ENCODE results near the gene DIAPH2.

The DIAPH2 gene

DNA sequence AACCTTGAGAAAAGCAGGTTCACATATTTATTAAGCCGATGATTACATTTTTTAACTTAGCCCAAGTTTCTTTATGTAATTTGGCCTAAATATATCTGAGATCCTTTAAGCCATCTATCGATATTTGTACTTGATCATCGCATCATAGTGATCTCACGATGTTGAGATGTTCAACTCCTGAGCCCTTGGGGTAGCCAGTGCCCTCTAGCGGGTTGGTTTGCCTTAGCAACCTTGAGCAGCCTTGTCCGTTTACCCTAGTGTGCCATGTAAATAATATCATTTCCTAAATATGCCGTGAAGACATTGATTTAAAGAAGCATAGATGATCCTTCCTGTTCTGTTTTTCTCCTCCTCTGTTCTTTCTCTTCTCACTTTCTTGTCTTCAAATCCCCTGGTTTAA, 631.3 kb downstream of the DIAPH2 start:
- no peak for DNase-seq

DNA sequence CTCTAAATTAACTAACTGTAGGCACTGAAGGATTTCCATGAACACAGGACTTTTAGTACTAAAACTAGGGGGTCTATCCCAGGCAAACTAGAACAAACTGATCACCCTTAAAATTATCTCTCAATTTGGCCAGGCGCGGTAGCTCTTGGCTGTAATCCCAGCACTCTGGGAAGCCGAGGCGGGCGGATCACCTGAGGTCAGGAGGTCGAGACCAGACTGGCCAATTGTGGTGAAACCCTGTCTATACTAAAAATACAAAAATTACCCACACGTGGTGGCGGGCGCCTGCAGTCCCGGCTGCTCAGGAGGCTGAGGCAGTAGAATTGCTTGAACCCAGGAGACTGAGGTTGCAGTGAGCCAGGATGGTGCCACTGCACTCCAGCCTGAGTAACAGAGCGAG, 635.7 kb downstream of the DIAPH2 start:
- DNase-seq = no peak

GRCh38 chrX:97322401-97322800, 637.8 kb downstream of the DIAPH2 start:
- DNase-seq = no peak

DNA sequence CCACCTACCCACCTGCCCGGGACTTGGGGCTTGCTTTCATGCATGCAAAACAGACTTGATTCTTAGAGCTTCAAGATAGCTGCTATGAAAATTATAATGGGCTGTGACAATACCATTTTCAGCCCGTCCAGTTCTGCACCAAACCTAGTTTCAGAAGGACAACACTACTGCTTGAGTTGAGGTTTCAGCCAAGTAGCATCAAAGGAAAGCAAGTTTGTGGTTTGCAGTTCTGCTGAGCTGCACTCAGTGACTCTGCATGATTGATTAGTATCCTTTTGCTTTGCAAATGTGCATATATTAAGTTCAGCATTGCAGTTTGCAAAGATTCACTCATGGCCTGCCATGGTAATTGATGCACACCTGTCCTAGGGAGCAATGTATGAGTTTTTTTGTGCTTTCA, 641.8 kb downstream of the DIAPH2 start:
- no peak for DNase-seq

DNA sequence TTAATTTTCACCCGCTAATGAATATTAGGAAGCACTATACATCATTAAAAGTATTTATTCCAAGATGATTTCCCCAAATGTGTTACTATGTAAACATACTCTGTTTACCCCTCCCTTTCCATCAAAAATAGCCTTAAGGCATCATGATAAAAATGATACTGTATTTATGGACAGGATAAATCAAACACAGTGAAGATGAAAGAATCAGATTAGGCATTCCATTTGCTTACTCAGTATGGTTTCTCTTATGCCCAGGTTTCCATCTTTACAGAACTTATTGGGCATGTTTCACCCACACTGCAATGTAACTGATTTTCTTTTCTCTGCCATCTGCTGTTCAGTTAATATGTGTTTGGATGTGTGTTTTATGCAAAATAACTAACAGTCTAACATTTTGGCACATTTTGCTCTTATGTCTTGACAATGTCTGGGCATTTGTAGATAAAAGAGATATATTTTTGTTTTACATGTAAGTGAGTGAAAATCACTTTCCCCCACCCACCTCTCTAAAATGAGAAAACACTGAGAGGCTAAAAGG, 644.3 kb downstream of the DIAPH2 start:
- DNase-seq = no peak

- no peak for DNase-seq
Observed at GRCh38 chrX:97330151-97330550, 645.5 kb downstream of the DIAPH2 start.

GRCh38 chrX:97332963-97333362, 648.3 kb downstream of the DIAPH2 start:
- no peak for DNase-seq

GRCh38 chrX:97334850-97335249, 650.2 kb downstream of the DIAPH2 start:
- no peak for DNase-seq

GRCh38 chrX:97344724-97345123, 660.1 kb downstream of the DIAPH2 start:
- no peak for DNase-seq

GRCh38 chrX:97358941-97359340, 674.3 kb downstream of the DIAPH2 start:
- DNase-seq = no peak

- DNase-seq = no peak
Observed at GRCh38 chrX:97363843-97364242, 679.2 kb downstream of the DIAPH2 start.

DNA sequence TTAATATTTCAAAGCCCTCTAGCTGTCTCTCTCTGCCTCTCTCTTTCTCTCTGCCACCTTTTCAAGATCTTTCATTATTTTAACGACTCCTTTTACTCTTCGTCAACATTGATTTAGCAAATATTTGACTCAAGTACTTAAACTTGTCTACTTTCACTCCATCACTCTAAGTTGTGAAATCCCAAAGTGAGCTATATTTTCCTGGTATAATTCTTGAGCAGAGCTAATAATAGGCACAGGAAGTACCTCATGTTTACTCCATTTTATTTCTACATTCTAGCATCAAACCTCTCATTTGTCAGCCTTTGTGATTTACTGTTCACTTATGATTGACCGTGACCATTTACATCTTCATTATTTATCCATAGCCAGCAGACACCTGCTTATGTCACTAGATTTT, 681.6 kb downstream of the DIAPH2 start:
- no peak for DNase-seq

DNA sequence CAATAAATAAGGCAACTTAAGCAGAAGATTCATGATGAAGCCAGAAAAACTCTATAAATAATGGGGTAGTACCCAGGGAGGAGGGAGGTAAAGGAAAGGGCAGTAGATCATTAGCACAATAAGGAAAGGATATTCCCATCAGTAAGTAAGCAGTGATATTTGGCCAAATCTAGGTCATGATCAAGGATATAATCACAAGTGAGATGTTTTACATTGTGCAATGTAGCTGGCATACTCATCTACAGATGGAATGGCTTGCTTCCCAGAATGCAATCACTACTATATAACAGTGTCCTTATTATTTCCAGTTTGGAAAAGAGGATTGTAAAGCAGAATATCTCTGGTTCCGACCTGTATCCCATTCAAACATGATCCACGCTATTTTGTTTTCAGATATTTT, 682.5 kb downstream of the DIAPH2 start:
- no peak for DNase-seq

GRCh38 chrX:97369947-97370346, 685.3 kb downstream of the DIAPH2 start:
- DNase-seq = no peak

DNA sequence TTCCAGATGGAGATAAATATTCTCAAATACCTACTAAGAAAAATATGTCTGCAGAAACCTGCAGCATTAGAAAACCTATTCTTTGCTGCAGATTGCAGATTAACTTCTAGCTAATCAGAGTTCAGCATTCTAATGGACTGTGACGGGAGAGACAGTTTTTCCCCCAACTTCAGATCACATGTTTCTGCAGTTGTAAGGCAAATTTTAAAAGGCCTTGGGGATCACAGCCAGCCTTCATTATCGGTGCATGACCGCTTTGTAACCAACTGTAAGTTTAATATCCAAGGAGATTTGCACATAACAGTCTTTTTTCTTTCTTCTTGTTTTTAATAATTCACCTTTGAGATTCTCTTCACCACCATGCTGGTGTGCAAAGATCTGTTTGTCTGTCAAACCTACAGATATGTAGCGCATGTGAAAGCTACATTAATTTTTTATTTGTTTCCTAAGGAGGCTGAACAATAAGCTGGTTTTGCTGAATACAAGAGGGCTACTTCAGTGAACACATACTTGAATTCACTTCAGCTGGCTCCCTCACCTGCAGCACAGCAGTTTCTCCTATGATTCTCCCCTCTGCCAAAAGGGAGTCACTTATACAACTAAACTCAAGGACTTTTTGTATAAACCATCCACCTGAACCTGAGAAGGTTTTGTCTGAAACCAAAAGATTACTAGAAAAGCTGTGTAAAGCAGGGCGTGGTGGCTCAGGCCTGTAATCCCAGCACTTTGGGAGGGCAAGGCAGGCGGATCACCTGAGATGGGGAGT, 687.5 kb downstream of the DIAPH2 start:
- DNase-seq = no peak

- DNase-seq = no peak
Observed at GRCh38 chrX:97374266-97374665, 689.6 kb downstream of the DIAPH2 start.

DNA sequence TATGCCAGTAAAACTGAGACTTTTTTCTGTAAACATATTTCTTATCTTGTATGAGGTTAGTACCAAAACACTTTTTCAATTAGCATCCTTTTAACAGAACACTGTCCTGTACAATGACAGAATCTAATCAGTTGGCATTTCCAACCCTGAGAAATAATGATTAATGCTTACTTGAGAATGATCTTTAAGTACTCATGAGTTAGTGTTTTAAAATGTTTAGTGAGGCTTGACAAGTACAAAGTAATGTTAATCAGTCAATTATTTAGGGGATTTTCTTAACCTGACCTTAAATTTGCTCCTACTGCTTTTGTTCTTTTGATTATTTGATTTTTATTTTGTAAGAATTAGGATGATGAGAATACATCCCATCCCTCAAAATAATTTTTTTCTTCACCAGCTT, 695.6 kb downstream of the DIAPH2 start:
- no peak for DNase-seq

DNA sequence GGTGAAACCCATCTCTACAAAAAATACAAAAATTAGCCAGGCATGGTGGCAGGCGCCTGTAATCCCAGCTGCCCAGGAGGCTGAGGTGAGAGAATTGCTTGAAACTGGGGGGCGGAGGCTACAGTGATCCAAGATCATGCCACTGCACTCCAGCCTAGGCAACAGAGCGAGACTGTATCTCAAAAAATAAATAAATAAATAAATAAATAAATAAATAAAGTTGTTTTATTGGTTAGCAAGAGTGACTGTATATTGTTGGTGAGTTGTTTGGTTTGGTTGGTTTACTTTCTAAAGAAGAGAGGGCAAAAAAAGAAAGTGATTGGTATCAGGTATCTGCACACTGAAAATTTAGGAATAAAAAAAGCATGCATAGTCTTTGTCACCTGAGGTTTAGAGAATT, 700.0 kb downstream of the DIAPH2 start:
- DNase-seq = no peak

GRCh38 chrX:97387004-97387403, 702.4 kb downstream of the DIAPH2 start:
- DNase-seq = no peak

DNA sequence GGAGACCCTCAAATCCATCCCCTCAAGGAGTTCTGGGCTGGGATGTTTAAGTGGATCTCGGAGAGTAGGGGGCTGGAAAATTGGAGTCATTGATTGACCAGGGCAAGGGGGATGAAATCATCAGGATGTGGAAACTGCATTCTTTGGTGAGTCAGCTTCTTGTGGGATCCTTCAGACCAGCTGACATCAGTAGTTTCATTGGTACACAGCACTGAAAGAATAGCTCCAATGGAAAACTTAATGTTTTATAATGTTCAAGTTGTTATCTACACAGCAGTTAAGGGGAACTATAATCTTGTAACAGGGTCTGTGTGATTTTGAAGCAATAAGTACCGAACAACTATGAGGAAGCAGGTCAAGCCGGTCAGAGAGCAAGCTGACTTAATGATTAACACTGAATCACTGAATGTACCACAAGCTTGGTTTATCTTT, 705.1 kb downstream of the DIAPH2 start:
- no peak for DNase-seq

- no peak for DNase-seq
Observed at GRCh38 chrX:97397371-97397770, 712.7 kb downstream of the DIAPH2 start.

GRCh38 chrX:97398030-97398551, 713.4 kb downstream of the DIAPH2 start:
- no peak for DNase-seq

GRCh38 chrX:97399400-97399799, 714.8 kb downstream of the DIAPH2 start:
- DNase-seq = no peak

GRCh38 chrX:97400492-97400891, 715.9 kb downstream of the DIAPH2 start:
- DNase-seq = no peak

DNA sequence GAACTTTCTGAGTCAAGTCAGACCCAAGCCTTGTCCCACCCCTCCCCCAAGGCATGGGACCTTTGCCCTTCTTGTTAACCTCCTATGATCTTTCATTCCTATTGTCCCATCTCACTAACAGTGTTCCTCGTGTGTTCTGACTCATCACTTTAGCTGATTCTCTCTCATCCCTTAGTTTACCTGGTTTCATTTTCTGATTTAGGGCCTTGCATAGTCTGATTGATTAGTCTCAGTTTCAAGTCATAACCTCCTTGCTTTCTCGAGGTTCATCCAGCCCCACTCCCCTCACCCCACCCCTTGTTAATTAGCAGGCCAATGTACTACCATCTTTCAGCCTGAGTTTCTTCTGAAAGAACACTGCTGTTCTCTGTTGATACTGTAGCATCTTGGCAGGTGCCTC, 716.5 kb downstream of the DIAPH2 start:
- DNase-seq = no peak
